C4-2B (cell line): ENCODE measurements around the gene GPR135.

Experiments
- ZFX ChIP-seq: fragments of 450-650 bp; IDR thresholded peaks from 2 replicates; pipeline ENCODE4 v1.6.1; 2017
- TF ChIP-seq, protein P1 (sequence below): fragments of 450-650 bp; conservative IDR thresholded peaks from 2 replicates; pipeline ENCODE4 v1.5.1; 2017; ENCODE audit warnings: mild to moderate bottlenecking

DNA sequence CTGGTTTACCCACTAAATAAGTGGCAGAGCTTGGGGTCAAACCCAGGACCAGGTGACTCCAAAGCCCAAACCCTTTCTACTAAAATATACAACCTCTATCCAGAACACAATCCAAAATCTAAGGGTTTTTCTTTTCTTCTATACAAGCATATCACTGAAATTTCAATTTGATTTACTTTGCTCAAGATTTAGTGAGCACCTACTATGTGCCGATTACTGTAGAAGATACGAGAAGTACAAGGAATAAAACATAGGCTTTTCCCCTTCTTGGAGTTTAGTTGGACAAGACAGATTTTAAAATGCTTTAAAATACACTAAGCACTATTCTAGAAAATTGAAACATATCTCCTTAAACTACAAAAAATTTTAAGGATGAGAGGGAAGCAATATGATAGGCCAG lies 16.2 kb upstream of the GPR135 start:
- TF ChIP-seq, protein P1, sequence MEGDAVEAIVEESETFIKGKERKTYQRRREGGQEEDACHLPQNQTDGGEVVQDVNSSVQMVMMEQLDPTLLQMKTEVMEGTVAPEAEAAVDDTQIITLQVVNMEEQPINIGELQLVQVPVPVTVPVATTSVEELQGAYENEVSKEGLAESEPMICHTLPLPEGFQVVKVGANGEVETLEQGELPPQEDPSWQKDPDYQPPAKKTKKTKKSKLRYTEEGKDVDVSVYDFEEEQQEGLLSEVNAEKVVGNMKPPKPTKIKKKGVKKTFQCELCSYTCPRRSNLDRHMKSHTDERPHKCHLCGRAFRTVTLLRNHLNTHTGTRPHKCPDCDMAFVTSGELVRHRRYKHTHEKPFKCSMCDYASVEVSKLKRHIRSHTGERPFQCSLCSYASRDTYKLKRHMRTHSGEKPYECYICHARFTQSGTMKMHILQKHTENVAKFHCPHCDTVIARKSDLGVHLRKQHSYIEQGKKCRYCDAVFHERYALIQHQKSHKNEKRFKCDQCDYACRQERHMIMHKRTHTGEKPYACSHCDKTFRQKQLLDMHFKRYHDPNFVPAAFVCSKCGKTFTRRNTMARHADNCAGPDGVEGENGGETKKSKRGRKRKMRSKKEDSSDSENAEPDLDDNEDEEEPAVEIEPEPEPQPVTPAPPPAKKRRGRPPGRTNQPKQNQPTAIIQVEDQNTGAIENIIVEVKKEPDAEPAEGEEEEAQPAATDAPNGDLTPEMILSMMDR = no peak
- TF ChIP-seq ZFX = no peak
